Upper lobe of right lung (tissue), 1 donor: ENCODE results near the gene MSTN. TPM values are rescaled to one million over a fixed set of nuclear protein-coding genes. Genes with fewer than 3 reads are reported as not detected.
A peak's percentile ranks its signal among the peaks of the same experiment; 100 is the strongest.

Experiments
- ATAC-seq: fragments of 200-7000 bp; cut with Tn5 transposase; one replicate; pipeline ENCODE4 v1.9.1; 2020; ENCODE audit warnings: mild to moderate bottlenecking, moderate library complexity
- DNase-seq: peaks from one replicate; pipeline ENCODE4 v3.0.0-alpha.2; 2020
- H3K27ac ChIP-seq: fragments of 200-600 bp; one replicate; pipeline ENCODE4 v1.8.0; 2022
- H3K27me3 ChIP-seq: fragments of 200-600 bp; one replicate; pipeline ENCODE4 v1.8.0; 2022; ENCODE audit warnings: mild to moderate bottlenecking
- H3K36me3 ChIP-seq: fragments of 200-600 bp; one replicate; pipeline ENCODE4 v1.8.0; 2022
- H3K4me1 ChIP-seq: fragments of 200-600 bp; one replicate; pipeline ENCODE4 v1.8.0; 2022
- H3K4me3 ChIP-seq: fragments of 200-600 bp; one replicate; pipeline ENCODE4 v1.8.0; 2022; ENCODE audit warnings: mild to moderate bottlenecking
- H3K9me3 ChIP-seq: fragments of 200-600 bp; one replicate; pipeline ENCODE4 v1.8.0; 2022
- CTCF ChIP-seq: fragments of 200-600 bp; IDR thresholded peaks from one replicate; pipeline ENCODE4 v1.8.0; 2022; ENCODE audit warnings: antibody characterized with exemption
- intact Hi-C: fragments of 100-400 bp; cut with DNase I; formaldehyde crosslinking; loops from one replicate; pipeline ENCODE4 v1.11.0; 2022
- total RNA-seq: library from RNA; stranded (reverse); fragmentation: NEBNext Ultra II Directional; extraction: Animal tissue kit (Norgen Biotek cat#: 25700); gene quantifications from one replicate; pipeline ENCODE4 v1.2.1, GENCODE V29; 2021
- donor health status: DM: no; HTN: yes; CAD: no; lungs with severe emphysema.

The MSTN gene
- total RNA-seq, 1 donor from 2014 or later = not detected

DNA sequence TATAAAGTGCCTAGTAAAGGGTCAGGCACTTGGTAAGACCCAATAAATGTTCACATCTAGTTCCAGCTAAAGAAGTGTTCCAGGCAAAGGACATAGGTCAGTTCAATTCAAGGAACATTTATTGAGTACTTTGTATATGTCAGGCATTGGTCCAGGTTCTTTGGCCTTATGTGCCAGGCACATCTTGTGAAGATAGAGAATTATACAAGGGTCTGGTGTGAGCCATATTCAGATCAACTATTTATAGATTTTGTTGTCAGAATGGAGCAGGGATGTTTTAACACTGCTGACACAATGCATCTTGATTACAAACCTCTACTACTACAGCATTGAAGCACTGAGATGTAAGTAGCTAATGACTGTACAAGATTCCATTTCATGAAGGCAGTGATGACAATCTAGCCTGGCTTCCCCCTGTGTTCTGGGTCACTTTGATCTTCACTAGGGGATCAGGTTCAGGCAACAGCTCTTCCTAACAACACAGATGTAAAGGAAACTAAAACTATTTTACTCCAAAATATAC, 18.1 kb upstream of the MSTN start:
- ATAC-seq = no peak
- H3K27me3 ChIP-seq = no peaks in the 10 kb centered on the region
- no peak for DNase-seq
- TF ChIP-seq CTCF = no peak
- no peak overlapping the region for H3K27ac ChIP-seq
- no peaks in the 10 kb centered on the region for H3K4me1 ChIP-seq
- no peaks in the 10 kb centered on the region for H3K36me3 ChIP-seq
- no peaks in the 10 kb centered on the region for H3K9me3 ChIP-seq
- no peak overlapping the region for H3K4me3 ChIP-seq
- intact Hi-C loops = no loop called here

DNA sequence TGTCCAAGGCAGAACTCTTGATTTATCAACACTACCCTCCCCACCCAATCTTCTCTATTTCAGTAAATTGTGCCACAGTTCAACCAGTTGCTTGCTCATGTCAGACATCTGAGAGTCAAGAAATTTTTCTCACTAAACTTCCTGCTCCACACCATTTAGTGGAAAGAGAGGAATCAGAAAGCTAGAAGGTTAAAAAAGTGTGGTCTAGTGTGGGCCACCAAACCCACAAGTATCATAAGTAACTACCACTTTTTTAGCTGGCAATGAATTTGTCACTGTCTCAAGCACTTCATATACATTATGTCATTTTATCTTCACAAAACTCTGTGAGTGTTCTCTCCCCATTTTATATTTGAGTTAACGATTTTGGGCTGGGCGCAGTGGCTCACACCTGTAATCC, 16.6 kb upstream of the MSTN start:
- intact Hi-C loops = no loop called here
- Histone ChIP-seq H3K27me3 (no peaks in the 10 kb centered on the region), H3K4me1 (no peaks in the 10 kb centered on the region), H3K27ac (no peak overlapping the region), H3K4me3 (no peak overlapping the region), H3K36me3 (no peaks in the 10 kb centered on the region), H3K9me3 (no peaks in the 10 kb centered on the region)
- no peak for ATAC-seq
- DNase-seq = no peak
- TF ChIP-seq CTCF = no peak

DNA sequence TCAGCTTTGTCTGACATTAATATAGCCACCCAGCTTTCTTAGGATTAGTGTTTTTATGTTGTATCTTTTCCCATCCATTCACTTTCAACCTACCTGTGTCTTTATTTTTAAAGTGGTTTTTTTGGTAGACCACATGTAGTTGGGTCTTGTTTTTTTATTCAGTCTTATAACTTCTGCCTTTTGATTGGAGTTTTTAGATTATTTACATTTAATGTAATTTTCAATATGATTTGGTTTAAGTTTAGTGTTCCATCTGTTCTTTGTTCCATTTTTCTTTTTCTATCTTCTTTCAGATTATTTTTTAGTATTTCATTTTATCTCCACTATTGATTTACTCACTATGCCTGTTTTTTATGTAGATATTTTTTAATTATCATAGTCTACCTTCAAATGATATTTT, 13.1 kb upstream of the MSTN start:
- Histone ChIP-seq H3K27me3 (no peaks in the 10 kb centered on the region), H3K4me1 (no peaks in the 10 kb centered on the region), H3K27ac (no peak overlapping the region), H3K36me3 (no peaks in the 10 kb centered on the region), H3K9me3 (no peaks in the 10 kb centered on the region), H3K4me3 (no peak overlapping the region)
- DNase-seq (no peak), ATAC-seq (no peak)
- intact Hi-C loops = no loop called here
- TF ChIP-seq CTCF = no peak

DNA sequence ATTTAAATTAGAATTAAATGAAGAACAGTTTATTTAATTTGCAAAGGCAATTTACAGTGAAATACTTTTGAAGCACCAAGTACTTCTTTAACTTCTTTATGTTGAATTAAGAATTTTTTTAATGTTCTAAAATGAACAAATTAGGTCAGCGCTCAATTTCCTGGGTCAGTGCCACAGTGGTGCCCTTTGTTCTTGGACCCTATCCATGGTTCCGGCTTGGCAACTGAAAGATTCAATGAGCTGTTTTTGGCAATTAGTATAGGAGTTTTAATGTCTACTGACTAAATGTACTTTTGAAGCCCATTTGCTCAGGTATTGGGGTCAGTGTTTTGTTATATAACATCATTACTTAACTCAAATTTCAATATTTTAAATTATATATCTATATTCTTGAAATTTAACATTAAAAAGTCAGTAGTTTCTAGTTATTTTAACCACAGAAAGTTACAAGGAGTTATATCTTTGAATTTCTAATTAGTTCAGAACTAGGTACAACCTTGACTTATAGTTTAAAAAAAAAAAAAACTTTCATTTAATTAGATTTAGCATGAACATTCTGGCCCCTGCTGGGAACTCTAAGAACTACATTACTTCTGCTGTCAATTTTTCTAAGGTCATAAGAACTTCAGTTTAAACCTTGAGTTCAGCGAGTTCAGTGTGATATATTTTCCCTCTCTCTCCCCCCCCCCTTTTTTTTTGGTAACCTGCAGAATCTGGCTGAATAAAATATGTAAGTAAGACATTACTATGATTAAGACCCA, 7.6 kb upstream of the MSTN start:
- Histone ChIP-seq H3K36me3 (no peaks in the 10 kb centered on the region), H3K4me3 (no peak overlapping the region), H3K27ac (no peak overlapping the region), H3K9me3 (no peaks in the 10 kb centered on the region), H3K4me1 (no peaks in the 10 kb centered on the region), H3K27me3 (no peaks in the 10 kb centered on the region)
- ATAC-seq = peak; percentile 39
- TF ChIP-seq CTCF = peak; percentile 50
- intact Hi-C loops = no loop called here
- DNase-seq = no peak

DNA sequence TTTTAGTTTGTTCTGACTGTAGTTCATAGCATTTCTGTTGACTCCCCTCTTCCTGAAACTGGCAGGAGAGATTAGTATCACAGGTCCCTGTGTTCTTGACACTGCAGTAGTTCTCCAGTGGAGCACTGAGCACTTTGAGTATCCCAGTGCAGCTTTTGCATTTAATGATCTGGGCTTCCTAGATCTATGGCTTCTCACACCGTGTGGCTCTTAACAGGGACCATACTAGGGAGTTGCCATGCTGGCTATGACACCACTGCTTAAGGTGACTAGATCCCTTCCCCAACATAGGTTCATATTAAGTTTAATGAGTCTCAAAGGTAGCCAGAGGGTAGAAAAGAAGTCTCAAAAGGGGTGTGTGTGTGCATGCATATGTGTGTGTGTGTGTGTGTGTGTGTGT, 6.2 kb upstream of the MSTN start:
- H3K36me3 ChIP-seq = no peaks in the 10 kb centered on the region
- DNase-seq (no peak), ATAC-seq (no peak)
- no peaks in the 10 kb centered on the region for H3K27me3 ChIP-seq
- intact Hi-C loops = no loop called here
- TF ChIP-seq CTCF = no peak
- no peaks in the 10 kb centered on the region for H3K4me1 ChIP-seq
- H3K9me3 ChIP-seq = no peaks in the 10 kb centered on the region
- no peak overlapping the region for H3K4me3 ChIP-seq
- no peak overlapping the region for H3K27ac ChIP-seq

GRCh38 chr2:190065839-190066238, 3.3 kb upstream of the MSTN start:
- Histone ChIP-seq H3K27me3 (no peaks in the 10 kb centered on the region), H3K4me1 (no peaks in the 10 kb centered on the region), H3K27ac (no peak overlapping the region), H3K36me3 (no peaks in the 10 kb centered on the region), H3K9me3 (no peaks in the 10 kb centered on the region), H3K4me3 (no peak overlapping the region)
- TF ChIP-seq CTCF = no peak
- DNase-seq = no peak
- no peak for ATAC-seq
- intact Hi-C loops = no loop called here
